Measurements from ENCODE around the gene STX3.
A peak's percentile ranks its signal among the peaks of the same experiment; 100 is the strongest.

STX3 gene

DNA sequence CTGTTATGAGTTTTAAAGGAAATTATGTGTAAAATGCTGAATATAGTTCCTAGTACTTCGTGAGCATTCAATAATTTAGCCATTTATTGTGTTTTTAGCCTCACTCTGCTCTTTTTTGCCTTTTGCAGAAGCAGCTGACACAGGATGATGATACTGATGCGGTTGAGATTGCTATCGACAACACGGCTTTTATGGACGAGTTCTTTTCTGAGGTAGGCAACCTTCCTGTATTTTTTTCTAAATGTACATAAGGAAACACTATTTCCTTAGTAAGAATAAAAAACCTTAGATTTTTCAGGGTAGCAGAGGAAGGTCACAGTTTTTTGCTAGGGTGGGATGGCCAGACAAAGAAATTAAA, 17.9 kb downstream of the STX3 start:
- no peaks in the 10 kb centered on the region for H3K9me3 ChIP-seq
- H3K4me1 ChIP-seq, result peaks cover 0 to 4% (median 3%) of the 10 kb centered on the region in 4 donors
- H3K36me3 ChIP-seq, result peaks cover 18 to 44% (median 24%) of the 10 kb centered on the region in 3 donors
- intact Hi-C loops (cut with DNase I; ENCODE audit: low total_unique reads), result no loop called here
- DNase-seq, result no peak
- TF ChIP-seq, protein P1, sequence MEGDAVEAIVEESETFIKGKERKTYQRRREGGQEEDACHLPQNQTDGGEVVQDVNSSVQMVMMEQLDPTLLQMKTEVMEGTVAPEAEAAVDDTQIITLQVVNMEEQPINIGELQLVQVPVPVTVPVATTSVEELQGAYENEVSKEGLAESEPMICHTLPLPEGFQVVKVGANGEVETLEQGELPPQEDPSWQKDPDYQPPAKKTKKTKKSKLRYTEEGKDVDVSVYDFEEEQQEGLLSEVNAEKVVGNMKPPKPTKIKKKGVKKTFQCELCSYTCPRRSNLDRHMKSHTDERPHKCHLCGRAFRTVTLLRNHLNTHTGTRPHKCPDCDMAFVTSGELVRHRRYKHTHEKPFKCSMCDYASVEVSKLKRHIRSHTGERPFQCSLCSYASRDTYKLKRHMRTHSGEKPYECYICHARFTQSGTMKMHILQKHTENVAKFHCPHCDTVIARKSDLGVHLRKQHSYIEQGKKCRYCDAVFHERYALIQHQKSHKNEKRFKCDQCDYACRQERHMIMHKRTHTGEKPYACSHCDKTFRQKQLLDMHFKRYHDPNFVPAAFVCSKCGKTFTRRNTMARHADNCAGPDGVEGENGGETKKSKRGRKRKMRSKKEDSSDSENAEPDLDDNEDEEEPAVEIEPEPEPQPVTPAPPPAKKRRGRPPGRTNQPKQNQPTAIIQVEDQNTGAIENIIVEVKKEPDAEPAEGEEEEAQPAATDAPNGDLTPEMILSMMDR (IDR thresholded peaks at IDR 0.05), result no peak
- no peaks in the 10 kb centered on the region for H3K27me3 ChIP-seq
- H3K27ac ChIP-seq, result no peak overlapping the region
- H3K4me3 ChIP-seq, result no peak overlapping the region

DNA sequence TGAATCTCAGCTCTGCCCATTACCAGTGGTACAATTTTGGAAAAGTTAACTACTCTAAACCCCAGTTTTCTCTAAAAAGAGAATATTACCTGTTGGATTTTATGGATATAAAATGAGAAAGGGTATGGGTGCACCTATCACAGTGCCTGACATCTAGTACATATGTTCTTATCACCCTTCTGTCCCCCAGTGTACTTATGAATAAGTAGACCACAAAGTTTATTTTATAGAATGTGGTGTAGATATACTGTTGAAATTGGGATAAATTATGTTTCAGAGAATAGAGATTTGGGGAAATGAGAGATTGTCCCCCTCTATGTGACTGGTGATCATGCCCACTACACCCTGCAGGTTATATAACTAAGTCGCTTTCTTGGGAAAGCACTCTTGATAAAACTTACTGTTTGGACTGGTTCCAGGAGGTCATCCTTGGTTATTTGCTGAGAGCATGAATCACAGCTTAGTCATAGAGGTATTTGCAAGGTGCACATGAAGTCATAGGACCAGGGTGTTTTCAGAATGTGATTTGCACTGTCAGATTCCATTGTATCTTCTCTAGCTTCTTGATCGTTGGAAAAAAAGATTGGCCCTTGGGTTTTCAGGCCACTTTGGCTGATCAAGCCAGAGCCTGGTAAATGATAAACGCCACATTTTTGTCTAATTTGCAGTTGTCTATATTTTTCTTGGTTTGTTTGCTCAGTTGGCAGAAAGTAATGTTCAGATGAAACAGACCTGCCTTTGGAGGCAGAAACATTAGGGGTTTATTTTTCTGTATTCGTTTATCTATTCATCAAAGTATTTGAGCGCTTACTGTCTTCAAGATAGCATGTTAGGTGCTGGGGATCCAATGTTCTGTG, 21.3 kb downstream of the STX3 start:
- Histone ChIP-seq H3K9me3 (no peaks in the 10 kb centered on the region), H3K4me1 (peaks cover 0 to 14% (median 7%) of the 10 kb centered on the region in 4 donors), H3K27ac (no peak overlapping the region), H3K4me3 (no peak overlapping the region), H3K27me3 (no peaks in the 10 kb centered on the region), H3K36me3 (peaks cover 21 to 49% (median 24%) of the 10 kb centered on the region in 3 donors)
- intact Hi-C loops (cut with DNase I; ENCODE audit: low total_unique reads), result no loop called here
- no peak for DNase-seq
- TF ChIP-seq, protein P1 (IDR thresholded peaks at IDR 0.05), result no peak

DNA sequence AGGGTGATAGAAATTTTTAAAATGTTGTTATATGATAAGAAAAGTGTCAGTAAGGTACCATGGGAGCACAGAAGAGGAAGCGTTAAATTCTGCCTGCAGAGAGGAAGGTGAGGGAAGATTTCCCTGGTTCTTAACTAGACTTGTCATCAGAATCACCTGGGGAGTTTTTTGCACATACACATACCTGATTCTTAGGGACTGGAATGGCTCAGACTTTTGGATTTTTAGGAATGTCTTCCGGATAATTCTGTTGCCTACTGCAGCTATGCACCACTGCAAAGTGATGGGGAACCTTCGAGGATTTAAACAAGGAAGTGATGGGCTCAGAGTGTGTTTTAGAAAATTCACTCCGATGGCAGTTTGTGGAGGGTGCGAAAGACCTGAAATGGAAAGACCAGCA, 21.9 kb downstream of the STX3 start:
- intact Hi-C loops (cut with DNase I; ENCODE audit: low total_unique reads), result no loop called here
- H3K9me3 ChIP-seq, result no peaks in the 10 kb centered on the region
- H3K4me3 ChIP-seq, result no peak overlapping the region
- H3K27me3 ChIP-seq, result no peaks in the 10 kb centered on the region
- TF ChIP-seq, protein P1 (IDR thresholded peaks at IDR 0.05), result no peak
- H3K4me1 ChIP-seq, result peaks cover 0 to 14% (median 7%) of the 10 kb centered on the region in 4 donors
- no peak for DNase-seq
- peaks cover 21 to 49% (median 24%) of the 10 kb centered on the region in 3 donors for H3K36me3 ChIP-seq
- no peak overlapping the region for H3K27ac ChIP-seq

DNA sequence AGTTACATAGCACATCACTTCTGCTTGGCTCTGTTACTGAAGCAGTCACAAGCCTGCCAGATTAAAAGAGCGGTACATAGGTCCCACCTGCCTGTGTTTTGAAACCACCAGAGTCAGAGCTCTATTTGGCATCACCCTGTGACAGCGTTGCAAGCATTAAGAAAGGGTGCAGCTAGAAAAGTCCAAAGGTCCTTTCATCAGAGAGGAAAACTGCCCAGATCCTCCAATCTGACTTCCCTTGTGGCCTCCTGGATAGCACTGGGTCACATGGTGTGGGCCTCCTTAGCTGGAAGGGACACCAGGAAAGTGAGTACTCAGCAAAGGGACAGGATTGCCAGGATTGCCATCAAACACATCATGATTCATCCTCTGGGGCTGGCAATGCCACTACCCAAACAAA, 22.9 kb downstream of the STX3 start:
- H3K27ac ChIP-seq, result peak overlapping the region; percentile 1 to 21
- peaks cover 0 to 14% (median 7%) of the 10 kb centered on the region in 4 donors for H3K4me1 ChIP-seq
- no peaks in the 10 kb centered on the region for H3K27me3 ChIP-seq
- DNase-seq, result no peak
- H3K9me3 ChIP-seq, result no peaks in the 10 kb centered on the region
- H3K36me3 ChIP-seq, result peaks cover 21 to 49% (median 24%) of the 10 kb centered on the region in 3 donors
- no peak overlapping the region for H3K4me3 ChIP-seq
- intact Hi-C loops (cut with DNase I; ENCODE audit: low total_unique reads), result no loop called here
- TF ChIP-seq, protein P1 (IDR thresholded peaks at IDR 0.05), result no peak

DNA sequence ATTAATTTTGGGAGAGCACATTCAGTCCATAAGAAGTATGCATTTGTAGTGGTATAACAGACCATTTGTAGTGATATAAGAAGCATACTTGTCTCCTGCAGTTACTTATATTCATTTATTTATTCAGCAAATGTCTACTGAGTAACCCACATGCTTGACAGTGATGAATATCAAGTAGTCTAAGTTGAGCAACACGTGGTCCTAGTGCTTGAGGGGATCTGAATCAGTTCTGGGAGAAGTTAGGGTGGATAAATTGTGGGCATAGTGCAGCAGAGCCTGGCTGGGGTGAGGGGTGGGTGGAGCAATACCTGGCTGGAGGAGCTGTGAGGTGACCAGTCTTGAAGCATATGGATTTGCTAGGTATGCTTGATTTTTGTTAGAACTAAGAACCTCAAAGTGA, 24.3 kb downstream of the STX3 start:
- Histone ChIP-seq H3K27ac (no peak overlapping the region), H3K27me3 (no peaks in the 10 kb centered on the region), H3K36me3 (peaks cover 10 to 36% (median 13%) of the 10 kb centered on the region in 3 donors), H3K9me3 (no peaks in the 10 kb centered on the region), H3K4me1 (peaks cover 0 to 14% (median 7%) of the 10 kb centered on the region in 4 donors), H3K4me3 (no peak overlapping the region)
- TF ChIP-seq, protein P1 (IDR thresholded peaks at IDR 0.05), result no peak
- no peak for DNase-seq
- intact Hi-C loops (cut with DNase I; ENCODE audit: low total_unique reads), result no loop called here

Measured in tibial artery (tissue), 4 donors.